HL-60 (cell line): ENCODE data around the gene ADRM1.

Experiments
- CTCF ChIP-seq: IDR thresholded peaks from one replicate; pipeline ENCODE4 v1.5.1; 2011; ENCODE audit warnings: low read length, control low read depth, inconsistent platforms; ENCODE audit not compliant: insufficient read depth
- GABPA ChIP-seq: IDR thresholded peaks from 2 replicates; pipeline ENCODE4 v1.6.1; 2012; ENCODE audit warnings: low read depth
- POLR2AphosphoS5 ChIP-seq: IDR thresholded peaks from 2 replicates; pipeline ENCODE4 v1.6.1; 2012; ENCODE audit warnings: low read depth
- REST ChIP-seq: IDR thresholded peaks from 2 replicates; pipeline ENCODE4 v1.6.1; 2012; ENCODE audit warnings: low read depth; ENCODE audit not compliant: insufficient replicate concordance
- SPI1 ChIP-seq: IDR thresholded peaks from 2 replicates; pipeline ENCODE4 v1.6.1; 2012; ENCODE audit warnings: low read depth, mild to moderate bottlenecking, borderline replicate concordance

GRCh38 chr20:62317167-62317655 is 14.4 kb downstream of the ADRM1 start:
- TF ChIP-seq CTCF: no peak
- no peak for TF ChIP-seq REST
- no peak for TF ChIP-seq POLR2AphosphoS5
- TF ChIP-seq GABPA: no peak
- no peak for TF ChIP-seq SPI1
